HG03108 (cell line): ENCODE data around the gene GAPDHS.

Experiments used
- ATAC-seq: cut with Tn5 transposase; IDR thresholded peaks from one replicate; pipeline ENCODE4 v1.9.1; 2021; ENCODE audit warnings: moderate library complexity; ENCODE audit not compliant: unreplicated experiment

The GAPDHS gene

GRCh38 chr19:35555301-35556005 lies 22.2 kb downstream of the GAPDHS start:
- no peak for ATAC-seq

GRCh38 chr19:35556025-35556590 lies 22.9 kb downstream of the GAPDHS start:
- no peak for ATAC-seq

GRCh38 chr19:35556846-35557538 lies 23.7 kb downstream of the GAPDHS start:
- ATAC-seq, result no peak

GRCh38 chr19:35557539-35558399 lies 24.5 kb downstream of the GAPDHS start:
- no peak for ATAC-seq

GRCh38 chr19:35558400-35559280 lies 25.4 kb downstream of the GAPDHS start:
- peak; percentile 22 for ATAC-seq

- peak; percentile 55 for ATAC-seq
Measured at GRCh38 chr19:35559281-35559659, 26.0 kb downstream of the GAPDHS start.

GRCh38 chr19:35559781-35560180 lies 26.5 kb downstream of the GAPDHS start:
- no peak for ATAC-seq

- ATAC-seq, result no peak
Measured at GRCh38 chr19:35560271-35560670, 27.0 kb downstream of the GAPDHS start.

GRCh38 chr19:35560677-35561076 lies 27.4 kb downstream of the GAPDHS start:
- no peak for ATAC-seq

- no peak for ATAC-seq
Measured at GRCh38 chr19:35561436-35561835, 28.2 kb downstream of the GAPDHS start.

GRCh38 chr19:35562336-35562735 lies 29.1 kb downstream of the GAPDHS start:
- ATAC-seq, result no peak

GRCh38 chr19:35562776-35563175 lies 29.5 kb downstream of the GAPDHS start:
- ATAC-seq, result no peak

GRCh38 chr19:35563207-35563829 lies 30.1 kb downstream of the GAPDHS start, which contains the start of gene ATP4A:
TSS of gene ATP4A (minus strand) at chr19:35563658. CDS start at chr19:35563629, 29 bp downstream.
- no peak for ATAC-seq

- ATAC-seq, result no peak
Measured at GRCh38 chr19:35565016-35565856, 32.0 kb downstream of the GAPDHS start.

GRCh38 chr19:35566738-35567137 lies 33.5 kb downstream of the GAPDHS start:
- no peak for ATAC-seq

GRCh38 chr19:35569281-35569781 lies 36.1 kb downstream of the GAPDHS start:
- no peak for ATAC-seq

GRCh38 chr19:35571406-35571965 lies 38.2 kb downstream of the GAPDHS start:
- ATAC-seq, result no peak

- ATAC-seq, result no peak
Measured at GRCh38 chr19:35577918-35578317, 44.7 kb downstream of the GAPDHS start.
